T-cell (primary cell): Measurements from ENCODE around the gene CCDC12. TPM values are rescaled to one million over a fixed set of nuclear protein-coding genes. Genes with fewer than 3 reads are reported as not detected.

Experiments used
- ATAC-seq, 4 experiments: fragments of 200-7000 bp in 3 of 4; fragments of 150-1000 bp in 1 of 4; cut with Tn5 transposase; replicated peaks in 1 of 4; 1 replicate in 3 of 4; 2 replicates in 1 of 4; pipeline ENCODE4 v1.10.0; 2021; ENCODE audit warnings: moderate library complexity in 3 of 4, mild to moderate bottlenecking in 2 of 4, moderate number of reproducible peaks in 1 of 4
- CTCF ChIA-PET, 2 donors: fragments of 300-600 bp; sonication (Branson Sonifier 250); formaldehyde crosslinking; loops; one replicate each; lab custom pipeline; 2022; ENCODE audit warnings: antibody characterized with exemption in 2 of 2; lab: Charles Lee
- POLR2A ChIA-PET, 2 donors: fragments of 300-600 bp; sonication (Branson Sonifier 250); formaldehyde crosslinking; loops; one replicate each; lab custom pipeline; 2022; ENCODE audit warnings: antibody characterized with exemption in 2 of 2; lab: Charles Lee
- DNase-seq, 35 experiments: peaks; one replicate each; pipeline versions ENCODE4 v3.0.0 to v3.0.0-alpha.2; 2013 to 2023
- H3K27ac ChIP-seq: one replicate; pipeline ENCODE4 v1.5.1; 2013; ENCODE audit warnings: low read length
- H3K27me3 ChIP-seq, 2 experiments: replicated peaks in 1 of 2; 1 replicate in 1 of 2; 2 replicates in 1 of 2; pipeline versions ENCODE4 v1.6.1 to v1.7.0; 2013; ENCODE audit warnings: low read length in 1 of 2, mixed read lengths in 1 of 2; ENCODE audit not compliant: control insufficient read depth in 2 of 2, insufficient read depth in 2 of 2; ENCODE audit errors: extremely low read depth in 1 of 2
- H3K36me3 ChIP-seq, 2 donors: 1 replicate in 1 of 2; 2 replicates in 1 of 2; pipeline versions ENCODE4 v1.6.1 to v1.7.0; 2013; ENCODE audit warnings: low read length in 1 of 2; ENCODE audit not compliant: control insufficient read depth in 2 of 2, insufficient read depth in 1 of 2; ENCODE audit errors: extremely low read depth in 1 of 2
- H3K4me1 ChIP-seq, 2 experiments: 1 replicate in 1 of 2; 2 replicates in 1 of 2; pipeline versions ENCODE4 v1.6.1 to v1.7.0; 2013; ENCODE audit warnings: low read length in 2 of 2, mixed read lengths in 1 of 2; ENCODE audit not compliant: insufficient read depth in 2 of 2, control insufficient read depth in 1 of 2; ENCODE audit errors: extremely low read depth in 1 of 2
- H3K4me3 ChIP-seq, 2 donors: 1 replicate in 1 of 2; 2 replicates in 1 of 2; pipeline versions ENCODE4 v1.5.1 to v1.7.0; 2013; ENCODE audit warnings: mild to moderate bottlenecking in 2 of 2, low read length in 1 of 2, moderate library complexity in 1 of 2; ENCODE audit not compliant: control insufficient read depth in 1 of 2; ENCODE audit errors: extremely low read depth in 1 of 2
- H3K9me3 ChIP-seq: 2 replicates; pipeline ENCODE4 v1.7.0; 2013
- H3K27ac Mint-ChIP-seq, 2 donors: one replicate each; pipeline ENCODE4 v1.8.0; 2020 to 2021; ENCODE audit warnings: mild to moderate bottlenecking in 2 of 2, mixed read lengths in 2 of 2
- H3K27me3 Mint-ChIP-seq, 2 donors: one replicate each; pipeline ENCODE4 v1.8.0; 2021 to 2022; ENCODE audit warnings: mixed read lengths in 2 of 2
- H3K36me3 Mint-ChIP-seq: one replicate; pipeline ENCODE4 v1.8.0; 2021; ENCODE audit warnings: mixed read lengths
- H3K4me1 Mint-ChIP-seq, 3 donors: one replicate each; pipeline ENCODE4 v1.8.0; 2020 to 2022; ENCODE audit warnings: mixed read lengths in 3 of 3, mild to moderate bottlenecking in 1 of 3
- H3K4me3 Mint-ChIP-seq, 3 donors: one replicate each; pipeline ENCODE4 v1.8.0; 2020 to 2022; ENCODE audit warnings: mild to moderate bottlenecking in 3 of 3, mixed read lengths in 3 of 3, moderate library complexity in 3 of 3
- H3K9me3 Mint-ChIP-seq, 3 donors: one replicate each; pipeline ENCODE4 v1.8.0; 2020 to 2022; ENCODE audit warnings: mixed read lengths in 3 of 3
- WGBS: methylation state at CpG from one replicate; pipeline ENCODE4 v1.1.5; 2013; ENCODE audit warnings: missing lambda C conversion rate; ENCODE audit not compliant: insufficient coverage; 5-methylcytosine and 5-hydroxymethylcytosine counted together
- total RNA-seq, 35 experiments: library from RNA in 6 of 35; stranded (reverse) in 6 of 35; fragments of 120-200 nt in 1 of 35; gene quantifications; one replicate each; pipeline versions ENCODE4 v1.2.1 to v1.2.4 and lab custom pipeline; 2013 to 2026

Gene CCDC12
- total RNA-seq, 5 donors from 2014 or later (not counting 1 experiment from before 2014, with no cell fraction given) = 66.5 to 78.4 (median 72.8) TPM

DNA sequence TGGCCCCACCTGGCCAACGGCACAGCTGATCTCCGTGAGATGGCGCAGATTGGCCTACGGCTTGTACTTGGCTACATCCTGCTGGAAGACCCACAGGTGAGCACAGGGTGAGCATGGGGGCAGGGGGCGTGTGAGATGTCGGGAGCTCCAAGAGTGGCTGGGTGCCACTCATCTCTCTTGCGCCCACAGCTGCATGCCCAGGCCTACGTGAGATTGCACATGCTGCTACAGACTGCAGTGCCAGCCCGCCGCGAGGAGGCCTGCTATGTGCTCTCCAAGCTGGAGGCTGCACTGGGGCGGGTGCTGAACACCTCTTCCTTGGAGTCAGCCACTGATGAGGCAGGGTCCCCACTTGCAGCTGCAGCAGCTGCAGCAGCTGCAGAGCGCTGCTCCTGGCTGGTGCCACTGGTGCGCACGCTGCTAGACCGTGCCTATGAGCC is 25.2 kb upstream of the CCDC12 start:
- Histone ChIP-seq H3K4me3 (no peak overlapping the region), H3K27ac (no peak overlapping the region), H3K4me1 (peaks cover 0 to 27% of the 10 kb centered on the region in 2 experiments), H3K9me3 (no peaks in the 10 kb centered on the region), H3K36me3 (peaks cover 30 to 92% of the 10 kb centered on the region in 2 donors), H3K27me3 (no peaks in the 10 kb centered on the region)
- Mint-ChIP-seq H3K27ac (no peak overlapping the region), H3K27me3 (no peaks in the 10 kb centered on the region), H3K9me3 (no peaks in the 10 kb centered on the region), H3K4me1 (peaks cover 17 to 18% (median 17%) of the 10 kb centered on the region in 3 donors), H3K4me3 (no peak overlapping the region), H3K36me3 (peaks cover 42% of the 10 kb centered on the region)
- ChIA-PET CTCF (no interaction called here), POLR2A (no interaction called here)
- WGBS = 97% methylated on average over 16 of the region's 16 CpGs
- ATAC-seq (no peak), DNase-seq (no peak)

DNA sequence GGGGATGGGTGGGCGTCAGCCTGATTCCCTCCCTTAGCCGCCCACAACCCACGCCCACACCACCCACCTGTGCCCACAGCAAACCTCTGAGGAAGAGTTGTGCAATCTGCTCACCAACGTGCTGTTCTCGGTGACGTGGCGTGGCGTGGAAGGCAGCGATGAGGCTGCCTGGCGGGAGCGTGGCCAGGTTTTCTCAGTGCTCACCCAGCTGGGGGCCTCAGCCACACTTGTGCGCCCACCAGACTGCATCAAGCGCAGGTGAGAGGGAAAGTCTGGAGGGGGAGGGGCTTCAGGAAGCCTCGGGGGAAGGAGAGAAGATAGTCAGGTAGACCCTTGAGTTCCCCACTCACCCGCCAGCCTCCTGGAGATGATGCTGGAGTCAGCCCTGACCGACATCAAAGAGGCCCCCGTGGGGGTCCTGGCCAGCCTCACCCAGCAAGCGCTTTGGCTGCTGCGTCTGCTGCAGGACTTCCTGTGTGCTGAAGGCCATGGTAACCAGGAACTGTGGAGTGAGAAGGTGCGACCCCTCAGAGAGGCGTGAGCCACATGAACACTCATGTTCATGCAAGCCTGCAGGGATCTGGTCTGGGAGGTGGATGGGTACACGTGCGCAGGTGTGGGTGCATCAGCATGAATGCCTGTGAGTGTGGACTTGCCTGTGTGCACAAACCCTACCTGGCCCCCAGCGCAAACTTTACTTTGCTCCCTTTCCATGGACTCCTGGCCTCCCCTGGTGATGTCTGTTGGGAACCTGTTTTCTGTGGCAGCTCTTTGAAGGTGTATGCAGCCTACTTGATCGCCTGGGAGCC is 24.6 kb upstream of the CCDC12 start:
- no peak for DNase-seq
- POLR2A ChIA-PET = no interaction called here

DNA sequence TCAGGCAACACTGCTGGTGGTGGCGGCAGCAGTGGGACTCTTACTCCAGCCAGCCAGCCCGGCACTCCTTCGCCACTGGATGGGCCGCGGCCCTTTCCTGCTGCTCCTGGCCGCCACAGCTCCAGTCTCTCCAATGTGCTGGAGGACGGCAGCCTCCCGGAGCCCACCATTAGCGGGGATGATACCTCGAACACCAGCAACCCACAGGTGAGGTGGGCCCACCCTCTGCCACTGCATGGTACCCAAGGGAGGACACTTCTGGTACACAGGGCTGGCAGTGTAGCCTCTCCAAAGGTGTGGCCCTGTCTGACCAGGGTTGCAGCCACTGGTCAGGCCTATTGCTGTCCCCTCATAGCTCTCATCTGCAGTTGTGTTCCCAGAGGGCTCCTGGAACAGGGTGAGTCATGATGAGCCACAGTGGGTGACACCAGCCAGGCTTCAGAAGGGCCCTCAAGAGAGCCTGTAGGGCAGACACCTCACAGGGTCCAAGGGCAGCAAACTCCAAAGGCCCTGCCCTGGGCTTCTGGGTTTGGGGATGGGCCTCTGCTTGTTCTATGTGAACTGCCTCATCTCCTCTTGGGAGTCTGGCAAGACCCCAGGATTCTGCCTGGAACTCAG is 23.8 kb upstream of the CCDC12 start:
- peak overlapping the region in 1 of 2 donors; percentile 39 for H3K27ac Mint-ChIP-seq

More for the DNA sequence above, 24.6 kb upstream of the CCDC12 start:
- no peak for ATAC-seq
- H3K4me3 ChIP-seq = no peak overlapping the region
- Mint-ChIP-seq H3K36me3 (peaks cover 38% of the 10 kb centered on the region), H3K27me3 (no peaks in the 10 kb centered on the region), H3K27ac (no peak overlapping the region), H3K9me3 (no peaks in the 10 kb centered on the region), H3K4me3 (no peak overlapping the region), H3K4me1 (peaks cover 18 to 20% (median 18%) of the 10 kb centered on the region in 3 donors)
- H3K27me3 ChIP-seq = no peaks in the 10 kb centered on the region
- H3K36me3 ChIP-seq = peaks cover 29 to 89% of the 10 kb centered on the region in 2 donors
- 70% methylated on average over 18 of the region's 25 CpGs for WGBS
- CTCF ChIA-PET = no interaction called here
- peaks cover 0 to 33% of the 10 kb centered on the region in 2 experiments for H3K4me1 ChIP-seq
- no peak overlapping the region for H3K27ac ChIP-seq
- H3K9me3 ChIP-seq = no peaks in the 10 kb centered on the region

DNA sequence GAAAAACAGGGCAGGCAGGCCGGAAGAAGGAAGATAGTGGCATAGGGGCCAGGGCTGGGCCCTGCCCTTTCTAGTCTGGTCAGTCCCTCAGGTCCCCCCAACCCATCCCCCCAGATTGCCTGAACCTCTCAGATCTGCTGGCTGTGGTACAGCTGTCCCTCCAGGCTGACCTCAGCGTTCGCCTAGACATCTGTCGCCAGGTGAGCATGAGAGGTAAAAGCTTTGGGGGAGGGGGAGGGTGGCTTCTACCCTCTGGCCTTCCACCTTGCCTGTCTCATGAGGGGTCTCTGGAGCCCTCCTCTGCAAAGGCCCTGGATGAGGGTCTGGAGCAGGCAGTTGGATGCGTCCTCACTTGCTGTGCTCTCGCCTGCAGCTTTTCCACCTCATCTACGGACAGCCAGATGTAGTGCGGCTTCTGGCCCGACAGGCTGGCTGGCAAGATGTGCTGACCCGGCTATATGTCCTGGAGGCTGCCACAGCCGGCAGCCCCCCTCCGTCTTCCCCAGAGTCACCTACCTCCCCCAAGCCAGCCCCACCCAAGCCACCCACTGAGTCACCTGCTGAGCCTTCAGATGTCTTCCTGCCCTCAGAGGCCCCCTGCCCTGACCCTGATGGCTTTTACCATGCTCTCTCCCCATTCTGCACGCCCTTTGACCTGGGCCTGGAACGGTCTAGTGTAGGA is 23.1 kb upstream of the CCDC12 start:
- Mint-ChIP-seq H3K27me3 (no peaks in the 10 kb centered on the region), H3K27ac (peak overlapping the region in 1 of 2 donors; percentile 39), H3K9me3 (no peaks in the 10 kb centered on the region), H3K4me1 (peaks cover 18 to 20% (median 20%) of the 10 kb centered on the region in 3 donors), H3K4me3 (no peak overlapping the region), H3K36me3 (peaks cover 28% of the 10 kb centered on the region)
- H3K4me1 ChIP-seq = peaks cover 0 to 37% of the 10 kb centered on the region in 2 experiments
- no peaks in the 10 kb centered on the region for H3K27me3 ChIP-seq
- WGBS = 98% methylated on average over 8 of the region's 14 CpGs
- no peak overlapping the region for H3K27ac ChIP-seq
- no peak overlapping the region for H3K4me3 ChIP-seq
- H3K9me3 ChIP-seq = no peaks in the 10 kb centered on the region
- peaks cover 33 to 89% of the 10 kb centered on the region in 2 donors for H3K36me3 ChIP-seq
- CTCF ChIA-PET = interaction anchor here in 1 of 2 donors (0.8 to 1.4 kb wide), 3 partner anchors 21 to 76 kb away, joined by 3 read pairs; no protein-coding TSS in a partner anchor
- DNase-seq (no peak), ATAC-seq (no peak)
- POLR2A ChIA-PET = no interaction called here

More for the DNA sequence above, 23.8 kb upstream of the CCDC12 start:
- WGBS = 98% methylated on average over 10 of the region's 10 CpGs
- Histone ChIP-seq H3K36me3 (peaks cover 31 to 89% of the 10 kb centered on the region in 2 donors), H3K27me3 (no peaks in the 10 kb centered on the region), H3K4me1 (peaks cover 0 to 37% of the 10 kb centered on the region in 2 experiments), H3K4me3 (no peak overlapping the region), H3K27ac (no peak overlapping the region), H3K9me3 (no peaks in the 10 kb centered on the region)
- peaks cover 18 to 20% (median 18%) of the 10 kb centered on the region in 3 donors for H3K4me1 Mint-ChIP-seq
- H3K9me3 Mint-ChIP-seq = no peaks in the 10 kb centered on the region
- ChIA-PET CTCF (no interaction called here), POLR2A (no interaction called here)
- no peaks in the 10 kb centered on the region for H3K27me3 Mint-ChIP-seq
- ATAC-seq (no peak), DNase-seq (no peak)
- H3K36me3 Mint-ChIP-seq = peaks cover 30% of the 10 kb centered on the region
- no peak overlapping the region for H3K4me3 Mint-ChIP-seq

DNA sequence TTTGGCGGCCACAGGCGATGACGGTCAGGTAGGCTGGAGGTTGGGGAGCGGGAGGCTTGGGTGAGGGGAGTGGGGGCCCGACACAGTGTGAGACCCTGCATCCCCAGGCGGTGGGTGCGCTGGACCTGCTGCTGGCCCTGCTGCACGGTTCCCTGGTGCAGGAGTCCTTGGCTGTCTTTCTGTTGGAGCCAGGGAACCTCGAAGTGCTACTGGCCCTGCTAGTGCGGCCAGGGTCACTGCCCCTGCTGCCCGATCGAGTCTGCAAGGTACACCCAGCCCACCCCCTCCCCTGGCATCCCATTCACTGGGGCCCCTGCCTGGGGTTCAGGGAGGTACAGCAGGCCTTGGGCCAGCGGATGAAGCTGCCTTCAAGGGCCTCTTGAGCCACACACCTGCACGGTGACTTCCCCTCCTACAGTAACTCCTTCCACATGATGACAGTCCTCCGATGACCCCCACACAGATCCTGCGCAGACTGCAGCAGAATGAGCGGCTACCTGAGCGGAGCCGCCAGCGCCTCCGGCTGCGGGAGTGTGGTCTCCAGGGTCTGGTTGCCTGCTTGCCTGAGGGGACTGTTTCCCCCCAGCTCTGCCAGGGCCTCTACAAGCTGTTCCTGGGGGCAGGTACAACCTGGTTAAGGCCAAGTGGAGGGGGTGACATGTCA is 22.4 kb upstream of the CCDC12 start:
- H3K9me3 Mint-ChIP-seq = no peaks in the 10 kb centered on the region
- DNase-seq (no peak), ATAC-seq (no peak)
- no peak overlapping the region for H3K4me3 Mint-ChIP-seq
- 95% methylated on average over 19 of the region's 22 CpGs for WGBS
- Histone ChIP-seq H3K9me3 (no peaks in the 10 kb centered on the region), H3K4me1 (peaks cover 0 to 37% of the 10 kb centered on the region in 2 experiments), H3K27ac (no peak overlapping the region), H3K36me3 (peaks cover 33 to 89% of the 10 kb centered on the region in 2 donors), H3K4me3 (no peak overlapping the region), H3K27me3 (no peaks in the 10 kb centered on the region)
- no peak overlapping the region for H3K27ac Mint-ChIP-seq
- peaks cover 29% of the 10 kb centered on the region for H3K36me3 Mint-ChIP-seq
- peaks cover 18 to 23% (median 20%) of the 10 kb centered on the region in 3 donors for H3K4me1 Mint-ChIP-seq
- H3K27me3 Mint-ChIP-seq = no peaks in the 10 kb centered on the region
- CTCF ChIA-PET = interaction anchor here in 1 of 2 donors (0.8 to 1.4 kb wide), 4 partner anchors 17 to 75 kb away, joined by 3 read pairs; no protein-coding TSS in a partner anchor
- POLR2A ChIA-PET = no interaction called here
